Breast epithelium (tissue), 3 donors: Measurements from ENCODE around the gene TAX1BP3.

Source experiments
- CTCF ChIP-seq, 3 donors: fragments of 450-650 bp; IDR thresholded peaks; one replicate each; pipeline ENCODE4 v1.5.1; 2016 to 2017; ENCODE audit warnings: antibody characterized with exemption in 3 of 3, mild to moderate bottlenecking in 3 of 3, moderate library complexity in 3 of 3
- POLR2A ChIP-seq: fragments of 450-650 bp; IDR thresholded peaks from one replicate; pipeline ENCODE4 v1.6.1; 2016; ENCODE audit warnings: antibody characterized with exemption, mild to moderate bottlenecking, moderate library complexity
- POLR2AphosphoS5 ChIP-seq, 3 donors: sonication (generic); formaldehyde crosslinking; IDR thresholded peaks; one replicate each; pipeline ENCODE4 v1.6.1; 2017; ENCODE audit warnings: antibody characterized with exemption in 3 of 3

- no peak for TF ChIP-seq CTCF (IDR thresholded peaks at IDR 0.05)
- TF ChIP-seq POLR2AphosphoS5 (IDR thresholded peaks at IDR 0.05): no peak
- no peak for TF ChIP-seq POLR2A
Observed at GRCh38 chr17:3715296-3715695, 46.9 kb upstream of the TAX1BP3 start.
